Osteoblast (primary cell): Measurements from ENCODE around the gene NKX6-1. TPM values are rescaled to one million over a fixed set of nuclear protein-coding genes. Genes with fewer than 3 reads are reported as not detected.
A peak's percentile ranks its signal among the peaks of the same experiment; 100 is the strongest.

Source experiments
- DNase-seq: peaks from one replicate; pipeline ENCODE4 v3.0.0; 2011; ENCODE audit warnings: low spot score, mixed read lengths; ENCODE audit not compliant: insufficient read length; ENCODE audit errors: missing footprints
- H2AFZ ChIP-seq: 2 replicates; pipeline ENCODE4 v1.6.0; 2011; ENCODE audit warnings: mild to moderate bottlenecking, low read length
- H3K27ac ChIP-seq: 2 replicates; pipeline ENCODE4 v1.5.1; 2011; ENCODE audit warnings: mild to moderate bottlenecking, low read depth, low read length, moderate library complexity
- H3K27me3 ChIP-seq: 2 replicates; pipeline ENCODE4 v1.6.0; 2012; ENCODE audit warnings: mild to moderate bottlenecking, control low read depth, inconsistent platforms, low read length, moderate library complexity; ENCODE audit not compliant: insufficient read depth
- H3K36me3 ChIP-seq: 2 replicates; pipeline ENCODE4 v1.5.1; 2011; ENCODE audit warnings: mild to moderate bottlenecking, low read length, control low read depth, moderate library complexity; ENCODE audit not compliant: insufficient read depth
- H3K4me1 ChIP-seq: 2 replicates; pipeline ENCODE4 v1.5.1; 2011; ENCODE audit warnings: mild to moderate bottlenecking, low read length, control low read depth, moderate library complexity; ENCODE audit not compliant: insufficient read depth
- H3K4me2 ChIP-seq: 2 replicates; pipeline ENCODE4 v1.6.0; 2011; ENCODE audit warnings: mild to moderate bottlenecking, low read length; ENCODE audit not compliant: insufficient read depth
- H3K4me3 ChIP-seq: fragments of 200-600 bp; sonication (generic); 3 replicates; pipeline ENCODE4 v1.5.1; 2012; ENCODE audit warnings: mild to moderate bottlenecking, low read length, inconsistent platforms; ENCODE audit not compliant: insufficient read depth
- H3K79me2 ChIP-seq: 2 replicates; pipeline ENCODE4 v1.6.0; 2012; ENCODE audit warnings: mild to moderate bottlenecking, low read length, control low read depth, inconsistent platforms; ENCODE audit not compliant: insufficient read depth
- H3K9me3 ChIP-seq: 2 replicates; pipeline ENCODE4 v1.5.1; 2011; ENCODE audit warnings: low read depth, low read length, control low read depth
- H4K20me1 ChIP-seq: 2 replicates; pipeline ENCODE4 v1.6.0; 2012; ENCODE audit warnings: mild to moderate bottlenecking, low read length, control low read depth; ENCODE audit not compliant: insufficient read depth
- CTCF ChIP-seq: IDR thresholded peaks from 2 replicates; pipeline ENCODE4 v1.5.1; 2011; ENCODE audit warnings: mild to moderate bottlenecking, low read depth, low read length, moderate library complexity; ENCODE audit errors: extremely low read depth
- total RNA-seq: library from RNA; depleted of rRNA; stranded (reverse); fragments of >200 nt; gene quantifications from 2 replicates; pipeline ENCODE4 v1.2.3, GENCODE V29; 2012

The NKX6-1 gene
- total RNA-seq, 1 donor: not detected

GRCh38 chr4:84494531-84494930 is 4.6 kb downstream of the NKX6-1 start:
- H3K4me3 ChIP-seq: no peak overlapping the region
- H3K27ac ChIP-seq: no peak overlapping the region
- no peaks in the 10 kb centered on the region for H3K36me3 ChIP-seq
- no peaks in the 10 kb centered on the region for H3K79me2 ChIP-seq
- no peak overlapping the region for H3K4me2 ChIP-seq
- H3K27me3 ChIP-seq: peaks cover 97% of the 10 kb centered on the region
- H3K4me1 ChIP-seq: peaks cover 6% of the 10 kb centered on the region
- no peaks in the 10 kb centered on the region for H3K9me3 ChIP-seq
- DNase-seq: peak; percentile 59
- TF ChIP-seq CTCF: no peak
- no peak overlapping the region for H2AFZ ChIP-seq
- no peaks in the 10 kb centered on the region for H4K20me1 ChIP-seq

GRCh38 chr4:84494076-84494475 is 5.0 kb downstream of the NKX6-1 start:
- DNase-seq: no peak
- Histone ChIP-seq H3K4me2 (no peak overlapping the region), H3K79me2 (no peaks in the 10 kb centered on the region), H3K27me3 (peaks cover 96% of the 10 kb centered on the region), H3K27ac (no peak overlapping the region), H4K20me1 (no peaks in the 10 kb centered on the region), H3K4me1 (peaks cover 6% of the 10 kb centered on the region), H3K36me3 (no peaks in the 10 kb centered on the region), H2AFZ (no peak overlapping the region), H3K4me3 (no peak overlapping the region), H3K9me3 (no peaks in the 10 kb centered on the region)
- no peak for TF ChIP-seq CTCF

- H3K4me2 ChIP-seq: no peak overlapping the region
- peaks cover 95% of the 10 kb centered on the region for H3K27me3 ChIP-seq
- TF ChIP-seq CTCF: no peak
- no peaks in the 10 kb centered on the region for H3K9me3 ChIP-seq
- H3K27ac ChIP-seq: no peak overlapping the region
- H3K36me3 ChIP-seq: no peaks in the 10 kb centered on the region
- H3K4me3 ChIP-seq: peak overlapping the region; percentile 7
- H2AFZ ChIP-seq: peak overlapping the region; percentile 41
- H3K79me2 ChIP-seq: no peaks in the 10 kb centered on the region
- no peaks in the 10 kb centered on the region for H3K4me1 ChIP-seq
- no peaks in the 10 kb centered on the region for H4K20me1 ChIP-seq
- peak; percentile 77 for DNase-seq
Measured at GRCh38 chr4:84493092-84493850, 5.8 kb downstream of the NKX6-1 start.

- peak; percentile 32 for DNase-seq
Measured at GRCh38 chr4:84492737-84493091, 6.4 kb downstream of the NKX6-1 start.

More at GRCh38 chr4:84492737-84493091, 6.4 kb downstream of the NKX6-1 start:
- H4K20me1 ChIP-seq: no peaks in the 10 kb centered on the region
- H2AFZ ChIP-seq: no peak overlapping the region
- H3K9me3 ChIP-seq: no peaks in the 10 kb centered on the region
- no peak overlapping the region for H3K4me3 ChIP-seq
- TF ChIP-seq CTCF: no peak
- H3K4me1 ChIP-seq: no peaks in the 10 kb centered on the region
- no peak overlapping the region for H3K4me2 ChIP-seq
- H3K36me3 ChIP-seq: no peaks in the 10 kb centered on the region
- H3K27ac ChIP-seq: no peak overlapping the region
- no peaks in the 10 kb centered on the region for H3K79me2 ChIP-seq
- peaks cover 89% of the 10 kb centered on the region for H3K27me3 ChIP-seq
